Mammary epithelial cell (primary cell): Measurements from ENCODE around the gene UGT1A4.

Experiments used
- EZH2 ChIP-seq: IDR thresholded peaks from 2 replicates; pipeline ENCODE4 v1.6.1; 2012; ENCODE audit warnings: low read length, inconsistent platforms, borderline replicate concordance
- TF ChIP-seq, protein P1 (sequence below), 2 donors: IDR thresholded peaks in 1 of 2; conservative IDR thresholded peaks in 1 of 2; 2 replicates each; pipeline ENCODE4 v1.5.1; 2011 to 2012; ENCODE audit warnings: inconsistent platforms in 2 of 2, low read length in 2 of 2, mild to moderate bottlenecking in 2 of 2, control low read depth in 1 of 2, low read depth in 1 of 2; ENCODE audit not compliant: insufficient read depth in 1 of 2; ENCODE audit errors: extremely low read depth in 1 of 2

DNA sequence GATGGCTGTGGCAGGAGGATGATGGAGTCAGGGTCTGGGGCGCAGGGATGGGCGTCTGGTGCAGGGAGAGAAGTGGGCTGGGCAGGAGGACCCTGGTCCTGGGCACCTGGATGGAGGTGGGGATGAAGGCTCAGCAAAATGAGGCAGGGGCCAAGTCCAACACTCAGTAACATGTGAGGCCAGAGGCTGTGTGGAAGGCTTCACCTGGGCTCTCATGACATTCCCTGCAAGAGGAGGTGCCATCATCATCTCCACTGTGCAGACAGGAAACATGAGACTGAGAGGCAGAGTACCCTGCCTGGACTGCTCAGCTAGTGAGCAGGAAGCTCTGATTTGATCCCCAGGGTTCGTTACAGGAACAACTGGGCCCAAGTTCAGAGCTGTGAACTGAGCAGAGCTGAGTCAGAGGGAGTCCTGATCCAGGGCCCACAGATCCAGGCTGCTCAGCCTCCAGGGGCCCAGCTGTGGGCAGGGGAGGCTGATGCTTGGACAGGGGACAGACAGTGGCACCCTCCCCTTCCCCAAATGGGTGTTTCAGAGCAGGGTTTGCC is 98.9 kb downstream of the UGT1A4 start:
- TF ChIP-seq, protein P1, sequence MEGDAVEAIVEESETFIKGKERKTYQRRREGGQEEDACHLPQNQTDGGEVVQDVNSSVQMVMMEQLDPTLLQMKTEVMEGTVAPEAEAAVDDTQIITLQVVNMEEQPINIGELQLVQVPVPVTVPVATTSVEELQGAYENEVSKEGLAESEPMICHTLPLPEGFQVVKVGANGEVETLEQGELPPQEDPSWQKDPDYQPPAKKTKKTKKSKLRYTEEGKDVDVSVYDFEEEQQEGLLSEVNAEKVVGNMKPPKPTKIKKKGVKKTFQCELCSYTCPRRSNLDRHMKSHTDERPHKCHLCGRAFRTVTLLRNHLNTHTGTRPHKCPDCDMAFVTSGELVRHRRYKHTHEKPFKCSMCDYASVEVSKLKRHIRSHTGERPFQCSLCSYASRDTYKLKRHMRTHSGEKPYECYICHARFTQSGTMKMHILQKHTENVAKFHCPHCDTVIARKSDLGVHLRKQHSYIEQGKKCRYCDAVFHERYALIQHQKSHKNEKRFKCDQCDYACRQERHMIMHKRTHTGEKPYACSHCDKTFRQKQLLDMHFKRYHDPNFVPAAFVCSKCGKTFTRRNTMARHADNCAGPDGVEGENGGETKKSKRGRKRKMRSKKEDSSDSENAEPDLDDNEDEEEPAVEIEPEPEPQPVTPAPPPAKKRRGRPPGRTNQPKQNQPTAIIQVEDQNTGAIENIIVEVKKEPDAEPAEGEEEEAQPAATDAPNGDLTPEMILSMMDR (conservative IDR thresholded peaks at IDR 0.05 in 1 of 2, IDR thresholded peaks at IDR 0.05 in 1 of 2; ENCODE audit: extremely low read depth in 1 of 2, insufficient read depth in 1 of 2, low read depth in 1 of 2, low read length in 2 of 2): no peak
- no peak for TF ChIP-seq EZH2
